Stimulated activated CD4-positive, alpha-beta T cell treated with anti-CD3 and anti-CD28 coated beads, Interleukin-1b, Interleukin-23, amount 100 ng/mL, for 24 hours (primary cell): ENCODE data around the gene FBXL7.

Source experiments
- DNase-seq, 4 experiments: peaks; one replicate each; pipeline ENCODE4 v3.0.0-alpha.2; 2020; ENCODE audit warnings: low read depth in 4 of 4, low spot score in 1 of 4

FBXL7 gene

GRCh38 chr5:15702102-15702501 is 202.1 kb downstream of the FBXL7 start:
- no peak for DNase-seq

GRCh38 chr5:15703901-15704300 is 203.9 kb downstream of the FBXL7 start:
- no peak for DNase-seq

DNA sequence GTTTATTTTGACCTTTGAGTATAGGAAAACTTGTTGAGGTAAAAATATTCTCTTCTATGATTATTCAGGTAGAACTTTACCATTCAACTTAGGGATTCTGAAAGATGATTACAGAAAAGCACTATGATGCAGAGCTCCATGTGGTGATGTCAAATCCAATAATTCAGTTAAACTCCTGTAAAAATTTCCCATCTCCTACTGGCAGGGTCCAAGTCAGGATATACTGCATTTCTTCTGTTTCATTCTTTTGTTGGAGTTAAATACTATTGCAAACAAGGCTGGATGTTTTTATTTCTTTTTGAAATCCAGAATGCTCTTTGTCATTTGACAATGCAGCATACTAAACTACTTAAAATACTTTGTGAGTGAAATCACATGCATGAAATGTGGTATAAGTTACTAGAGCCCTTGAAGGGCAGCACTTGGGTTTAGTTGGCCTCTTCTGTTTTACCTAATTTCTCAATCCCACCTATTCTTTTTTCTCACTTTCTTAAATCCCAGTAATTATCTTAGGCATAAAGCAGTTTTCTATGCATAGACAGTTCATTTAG is 204.5 kb downstream of the FBXL7 start:
- no peak for DNase-seq

DNA sequence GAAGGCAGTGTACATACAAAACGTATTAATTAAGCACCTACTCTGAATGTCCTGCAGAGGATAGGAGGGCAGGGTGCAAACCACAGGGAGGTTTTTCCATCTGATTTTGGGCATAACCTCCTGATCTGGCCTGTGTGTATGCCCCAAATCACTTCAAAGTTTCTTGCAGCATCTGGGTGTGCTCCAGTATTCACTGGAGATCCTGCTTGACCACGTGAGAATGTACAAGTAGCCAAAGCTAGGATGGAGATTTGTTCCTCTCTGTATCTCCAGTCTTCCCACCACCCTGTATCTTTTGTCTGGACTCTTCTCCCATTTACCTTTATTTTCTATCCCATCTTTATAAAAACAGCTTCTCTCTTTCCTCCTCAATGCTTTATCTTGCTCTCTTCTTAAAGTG is 207.7 kb downstream of the FBXL7 start:
- DNase-seq: no peak

GRCh38 chr5:15711892-15712291 is 211.9 kb downstream of the FBXL7 start:
- DNase-seq: no peak

DNA sequence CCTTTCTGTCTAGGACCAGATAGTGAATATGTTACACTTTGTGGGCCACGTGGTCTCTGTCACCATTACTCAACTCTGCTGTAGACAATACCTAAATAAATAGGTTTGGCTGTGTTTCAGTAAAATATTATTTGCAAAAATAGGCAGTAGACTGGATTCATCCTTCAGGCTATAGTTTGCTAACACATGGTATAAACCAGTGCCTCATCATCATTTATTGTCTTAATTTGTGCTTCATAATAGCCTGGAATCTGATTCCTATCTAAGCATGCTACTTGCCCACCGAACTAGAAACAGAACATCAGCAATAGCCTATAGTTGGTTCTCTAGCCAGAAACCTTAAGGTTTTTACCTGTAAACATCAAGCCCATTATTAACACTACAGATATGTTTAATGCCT is 215.6 kb downstream of the FBXL7 start:
- DNase-seq: no peak

- no peak for DNase-seq
Observed at GRCh38 chr5:15715967-15716366, 216.0 kb downstream of the FBXL7 start.

DNA sequence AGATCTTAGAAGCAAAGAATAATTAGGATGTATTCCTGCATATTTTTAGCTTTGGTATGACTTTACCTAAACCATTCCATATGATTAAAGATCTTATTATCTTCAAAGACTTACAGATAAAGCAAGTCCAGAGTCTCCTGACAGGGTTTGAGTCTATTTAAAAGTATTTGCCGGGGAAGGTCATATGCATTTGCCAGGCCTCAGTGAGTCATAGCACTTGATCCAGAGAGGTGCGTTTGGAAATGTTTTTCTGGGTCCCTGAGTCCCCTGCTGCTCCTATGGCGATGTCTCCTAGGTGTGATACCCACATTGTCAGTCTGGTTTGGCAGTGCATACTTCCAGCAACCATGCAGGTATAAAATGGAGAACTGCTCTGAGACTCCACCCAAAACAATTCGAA is 217.0 kb downstream of the FBXL7 start:
- no peak for DNase-seq

DNA sequence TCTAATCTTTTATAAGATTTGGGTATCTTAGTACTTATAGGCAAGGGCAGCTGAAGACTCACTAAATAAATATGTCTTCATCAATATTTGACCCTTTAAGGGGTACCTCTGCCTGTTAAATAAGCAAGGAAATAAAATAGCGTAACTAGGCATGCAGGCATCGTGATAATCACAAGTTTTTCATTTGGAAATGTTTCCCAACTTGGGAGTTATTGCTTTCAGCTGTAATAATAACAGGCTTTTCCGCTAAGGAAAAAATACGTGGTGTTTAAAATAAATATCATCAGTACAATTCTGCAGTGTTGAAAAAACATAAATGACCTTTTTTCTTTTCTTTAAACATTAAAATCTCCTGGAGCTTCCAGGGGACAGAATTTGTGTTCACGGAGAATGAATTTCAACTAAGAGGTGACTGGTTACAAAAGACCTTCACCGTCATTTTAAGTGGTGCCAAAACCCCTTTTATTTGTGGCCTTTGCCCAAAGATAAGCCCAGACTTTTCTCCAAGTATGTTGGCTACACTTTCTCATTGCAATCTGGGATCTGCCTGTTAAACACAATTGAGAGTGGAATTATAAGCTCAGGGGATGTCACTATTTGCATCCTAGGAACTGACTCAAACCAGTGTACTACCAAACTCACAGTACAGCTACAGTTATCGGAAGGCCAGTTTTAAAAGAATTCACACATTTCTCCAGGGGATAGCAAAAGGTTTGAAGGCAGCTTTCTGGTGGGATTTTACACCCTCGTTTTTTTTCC is 218.6 kb downstream of the FBXL7 start:
- no peak for DNase-seq

GRCh38 chr5:15719784-15720183 is 219.8 kb downstream of the FBXL7 start:
- DNase-seq: no peak

DNA sequence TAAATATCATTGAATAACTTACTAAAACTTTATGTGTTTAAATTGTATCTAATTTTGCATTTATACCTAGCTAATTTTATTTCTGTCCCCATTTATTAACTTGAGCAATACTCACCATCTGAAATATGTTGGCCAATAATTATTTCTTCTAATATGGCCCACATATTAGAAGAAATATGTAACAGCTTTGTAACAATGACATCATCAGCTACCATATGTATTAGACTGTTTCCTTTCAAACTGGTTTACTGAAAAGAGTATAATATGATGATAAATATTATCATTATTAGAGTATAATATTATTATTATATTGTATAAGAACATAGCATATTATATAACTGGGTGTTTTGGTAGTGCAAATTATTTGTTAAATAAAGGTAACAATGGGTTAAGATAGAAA is 220.5 kb downstream of the FBXL7 start:
- no peak for DNase-seq

DNA sequence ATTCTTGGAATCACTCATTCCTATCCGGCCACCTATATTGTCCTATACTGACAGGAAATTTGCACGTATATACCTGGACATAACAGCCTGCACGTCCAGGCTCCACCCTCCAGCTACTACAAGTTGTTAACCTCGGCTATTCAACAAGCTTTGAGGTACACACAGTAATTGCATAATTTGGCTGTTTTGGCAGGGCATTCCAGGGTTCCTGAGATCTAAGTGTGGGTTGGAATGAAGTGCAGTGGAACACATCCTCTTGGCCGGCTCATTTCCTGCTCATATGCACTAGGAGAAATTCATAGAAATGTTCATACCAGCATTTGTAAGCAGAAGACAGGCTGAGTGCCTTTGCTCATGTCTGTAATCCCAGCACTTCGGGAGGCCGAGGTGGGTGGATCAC is 222.3 kb downstream of the FBXL7 start:
- DNase-seq: no peak

DNA sequence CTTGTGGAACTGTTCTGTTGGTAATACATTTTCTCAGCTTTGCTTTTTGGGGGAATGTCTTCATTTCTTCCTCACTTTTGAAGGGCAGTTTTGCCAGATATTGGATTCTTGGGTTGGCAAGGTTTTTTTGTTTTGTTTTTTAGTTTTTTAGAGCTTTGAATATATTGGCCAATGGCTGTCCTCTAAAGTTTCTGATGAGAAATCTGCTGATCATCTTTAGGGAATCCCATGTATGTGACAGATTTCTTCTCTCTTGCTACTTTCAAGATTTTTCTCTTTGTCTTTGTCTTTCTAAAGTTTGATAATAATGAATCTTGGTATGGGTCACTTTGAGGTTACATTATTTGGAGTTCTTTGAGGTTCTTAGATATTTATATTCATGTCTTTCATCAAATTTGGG is 227.4 kb downstream of the FBXL7 start:
- no peak for DNase-seq

GRCh38 chr5:15728811-15729210 is 228.8 kb downstream of the FBXL7 start:
- DNase-seq: no peak

DNA sequence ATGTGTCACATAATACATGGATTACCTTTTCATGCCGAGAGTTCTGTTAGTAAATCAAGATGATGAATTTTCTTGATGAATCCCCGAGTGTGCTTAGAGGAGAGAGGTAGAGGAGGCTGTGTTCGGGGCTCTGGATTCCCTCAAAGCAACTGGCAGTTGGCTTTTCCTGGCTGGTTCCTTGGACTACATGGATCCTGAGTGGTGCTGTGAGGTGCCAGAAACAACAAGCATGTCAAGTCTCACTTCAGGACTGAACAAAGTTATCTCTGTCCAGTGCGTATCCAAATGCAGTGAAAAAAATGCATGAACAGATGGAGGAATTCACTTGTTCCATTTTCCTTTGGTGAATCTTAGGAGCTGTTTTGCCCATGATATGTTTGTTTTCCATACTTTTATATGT is 231.7 kb downstream of the FBXL7 start:
- DNase-seq: no peak

- no peak for DNase-seq
Observed at GRCh38 chr5:15734058-15734457, 234.1 kb downstream of the FBXL7 start.

DNA sequence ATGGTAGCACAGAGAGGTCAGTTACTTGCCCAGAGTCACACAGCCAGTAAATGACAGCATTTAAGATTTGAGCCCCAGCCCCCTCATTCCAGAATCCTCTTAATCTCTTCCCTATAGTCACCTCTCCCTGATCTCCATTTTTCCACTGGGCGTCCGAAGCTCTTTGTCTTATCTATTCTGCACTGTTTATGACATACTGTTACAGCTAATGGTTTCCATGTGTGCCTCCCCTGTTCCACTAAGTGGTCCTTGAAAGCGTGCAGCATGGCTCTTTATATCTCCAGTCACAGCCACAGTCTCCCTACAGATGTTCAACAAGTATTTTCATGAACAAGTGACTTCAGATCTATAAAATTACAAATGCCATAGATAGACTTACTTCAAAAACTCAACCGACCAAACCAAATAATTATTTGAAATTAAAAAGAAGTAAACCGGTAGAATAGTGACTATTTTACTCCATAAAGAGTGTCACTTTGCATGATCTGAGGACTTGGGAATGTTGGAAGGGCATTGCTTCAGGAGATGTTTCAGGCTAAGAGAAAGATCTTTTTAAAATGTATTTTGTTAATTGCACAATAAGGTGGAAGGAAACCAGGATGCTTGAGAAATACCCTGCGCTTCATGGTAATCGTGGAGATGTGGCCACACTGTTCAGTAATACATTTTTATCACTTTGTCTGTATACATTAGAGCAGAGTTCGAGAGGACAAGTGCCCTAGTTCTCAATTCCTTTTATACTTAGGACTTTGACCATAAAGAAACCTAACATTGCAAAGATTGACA is 237.2 kb downstream of the FBXL7 start:
- DNase-seq: no peak

DNA sequence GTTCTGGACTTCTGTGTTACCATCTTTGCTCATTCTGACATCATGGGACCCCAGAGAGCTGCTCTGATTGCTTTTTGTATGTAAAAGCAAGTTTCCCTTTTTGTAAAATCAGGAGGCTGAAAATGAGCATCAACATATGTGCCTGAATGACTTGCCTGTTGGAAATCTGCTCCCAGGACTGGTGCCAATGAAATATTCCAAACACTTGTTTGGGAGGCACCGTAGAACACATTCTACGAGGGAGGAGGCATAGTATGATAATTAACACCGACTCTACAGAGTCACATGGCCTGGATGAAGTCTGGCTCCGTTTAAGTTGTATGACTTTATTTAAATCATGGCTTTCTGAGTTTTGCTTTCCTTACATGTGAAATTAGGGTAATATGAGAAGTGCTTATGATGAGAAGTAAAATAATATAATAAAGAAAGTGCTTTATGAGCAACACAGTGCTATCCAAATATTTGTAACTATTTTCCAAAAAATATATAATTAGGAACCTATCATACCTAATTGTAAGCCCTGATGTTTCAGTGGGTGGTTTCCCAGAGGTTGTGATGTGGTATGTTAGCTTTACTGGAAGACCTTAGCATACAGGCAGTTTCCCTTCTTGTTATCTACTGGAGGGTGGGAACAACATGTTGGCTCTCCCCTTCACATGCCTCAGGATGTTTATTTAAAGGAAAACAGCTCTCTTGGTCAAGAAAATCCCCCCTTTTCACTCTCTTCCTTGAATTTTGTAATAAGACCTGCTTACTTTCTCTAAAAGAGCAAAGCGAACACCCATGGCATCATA is 238.1 kb downstream of the FBXL7 start:
- DNase-seq: no peak

DNA sequence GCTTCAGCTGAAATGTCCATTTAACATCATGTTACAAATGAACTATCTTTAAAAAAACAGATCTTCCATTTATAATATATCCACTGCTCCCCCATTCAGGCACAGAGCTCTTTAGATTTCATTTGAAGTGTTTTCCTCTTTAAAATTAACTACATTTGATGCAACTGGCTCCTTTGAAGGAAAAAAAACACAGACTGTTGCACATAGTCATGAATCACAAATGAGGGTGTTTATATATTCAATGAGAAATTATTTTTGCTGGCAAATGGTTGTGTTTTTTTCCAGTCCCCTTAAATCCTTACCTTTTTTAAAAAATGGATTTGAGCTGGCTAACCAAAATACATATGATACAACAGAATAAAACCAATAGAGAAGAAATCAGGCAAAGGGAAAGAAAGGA is 240.4 kb downstream of the FBXL7 start:
- DNase-seq: no peak

- no peak for DNase-seq
Observed at GRCh38 chr5:15741591-15741990, 241.6 kb downstream of the FBXL7 start.

- DNase-seq: no peak
Observed at GRCh38 chr5:15746833-15747232, 246.9 kb downstream of the FBXL7 start.

GRCh38 chr5:15748266-15748665 is 248.3 kb downstream of the FBXL7 start:
- no peak for DNase-seq
